ENCODE measurements around the gene PTPRD. TPM values are rescaled to one million over a fixed set of nuclear protein-coding genes. Genes with fewer than 3 reads are reported as not detected.

Gene PTPRD
- total RNA-seq, 4 donors from 2014 or later: 19.6 to 78.9 (median 45.6) TPM

- Histone ChIP-seq H3K27me3 (no peaks in the 10 kb centered on the region), H3K9me3 (no peaks in the 10 kb centered on the region), H3K36me3 (no peaks in the 10 kb centered on the region), H3K27ac (no peak overlapping the region), H3K4me3 (replicated peaks in 1 of 3) (no peak overlapping the region), H3K4me1 (no peaks in the 10 kb centered on the region)
- TF ChIP-seq POLR2A (IDR thresholded peaks at IDR 0.05) (no peak), CTCF (IDR thresholded peaks at IDR 0.05) (no peak)
- DNase-seq: no peak
- intact Hi-C loops (cut with DNase I): no loop called here
- 67% methylated on average over 4 of the region's 4 CpGs for WGBS, 2 donors
Observed at GRCh38 chr9:8555762-8556500, 2056.9 kb downstream of the PTPRD start.

- TF ChIP-seq POLR2A (IDR thresholded peaks at IDR 0.05): no peak
- TF ChIP-seq CTCF (IDR thresholded peaks at IDR 0.05): no peak
- DNase-seq: no peak
- Histone ChIP-seq H3K9me3 (no peaks in the 10 kb centered on the region), H3K4me3 (replicated peaks in 1 of 3) (no peak overlapping the region), H3K27me3 (no peaks in the 10 kb centered on the region), H3K36me3 (no peaks in the 10 kb centered on the region), H3K4me1 (no peaks in the 10 kb centered on the region), H3K27ac (no peak overlapping the region)
- intact Hi-C loops (cut with DNase I): no loop called here
- 95 to 97% methylated on average over 4 of the region's 4 CpGs for WGBS, 2 donors
Observed at GRCh38 chr9:8553444-8553843, 2059.4 kb downstream of the PTPRD start.

GRCh38 chr9:8552732-8553131 lies 2060.1 kb downstream of the PTPRD start:
- WGBS, 2 donors: 87 to 88% methylated on average over 3 of the region's 3 CpGs

GRCh38 chr9:8549214-8549613 lies 2063.6 kb downstream of the PTPRD start:
- intact Hi-C loops (cut with DNase I): no loop called here
- no peak for DNase-seq
- 62 to 74% methylated on average over 1 of the region's 1 CpG for WGBS, 2 donors
- Histone ChIP-seq H3K4me1 (no peaks in the 10 kb centered on the region), H3K27me3 (no peaks in the 10 kb centered on the region), H3K27ac (no peak overlapping the region), H3K4me3 (replicated peaks in 1 of 3) (no peak overlapping the region), H3K36me3 (no peaks in the 10 kb centered on the region), H3K9me3 (no peaks in the 10 kb centered on the region)
- TF ChIP-seq POLR2A (IDR thresholded peaks at IDR 0.05) (no peak), CTCF (IDR thresholded peaks at IDR 0.05) (no peak)

More at GRCh38 chr9:8552732-8553131, 2060.1 kb downstream of the PTPRD start:
- H3K4me1 ChIP-seq: no peaks in the 10 kb centered on the region
- H3K4me3 ChIP-seq (replicated peaks in 1 of 3): no peak overlapping the region
- no peak overlapping the region for H3K27ac ChIP-seq
- H3K36me3 ChIP-seq: no peaks in the 10 kb centered on the region
- intact Hi-C loops (cut with DNase I): no loop called here
- TF ChIP-seq POLR2A (IDR thresholded peaks at IDR 0.05) (no peak), CTCF (IDR thresholded peaks at IDR 0.05) (no peak)
- H3K9me3 ChIP-seq: no peaks in the 10 kb centered on the region
- no peak for DNase-seq
- no peaks in the 10 kb centered on the region for H3K27me3 ChIP-seq

- Histone ChIP-seq H3K36me3 (no peaks in the 10 kb centered on the region), H3K4me3 (replicated peaks in 1 of 3) (no peak overlapping the region), H3K4me1 (no peaks in the 10 kb centered on the region), H3K27ac (no peak overlapping the region), H3K27me3 (no peaks in the 10 kb centered on the region), H3K9me3 (no peaks in the 10 kb centered on the region)
- 67 to 70% methylated on average over 2 of the region's 2 CpGs for WGBS, 2 donors
- intact Hi-C loops (cut with DNase I): no loop called here
- no peak for TF ChIP-seq CTCF (IDR thresholded peaks at IDR 0.05)
- TF ChIP-seq POLR2A (IDR thresholded peaks at IDR 0.05): no peak
- DNase-seq: no peak
Observed at GRCh38 chr9:8543219-8543618, 2069.6 kb downstream of the PTPRD start.

Measured in thyroid gland (tissue), 4 donors.